Measurements from ENCODE around the gene DIP2C. TPM values are rescaled to one million over a fixed set of nuclear protein-coding genes. Genes with fewer than 3 reads are reported as not detected.

Gene DIP2C
- total RNA-seq, 1 donor from 2014 or later = 23.1 TPM

DNA sequence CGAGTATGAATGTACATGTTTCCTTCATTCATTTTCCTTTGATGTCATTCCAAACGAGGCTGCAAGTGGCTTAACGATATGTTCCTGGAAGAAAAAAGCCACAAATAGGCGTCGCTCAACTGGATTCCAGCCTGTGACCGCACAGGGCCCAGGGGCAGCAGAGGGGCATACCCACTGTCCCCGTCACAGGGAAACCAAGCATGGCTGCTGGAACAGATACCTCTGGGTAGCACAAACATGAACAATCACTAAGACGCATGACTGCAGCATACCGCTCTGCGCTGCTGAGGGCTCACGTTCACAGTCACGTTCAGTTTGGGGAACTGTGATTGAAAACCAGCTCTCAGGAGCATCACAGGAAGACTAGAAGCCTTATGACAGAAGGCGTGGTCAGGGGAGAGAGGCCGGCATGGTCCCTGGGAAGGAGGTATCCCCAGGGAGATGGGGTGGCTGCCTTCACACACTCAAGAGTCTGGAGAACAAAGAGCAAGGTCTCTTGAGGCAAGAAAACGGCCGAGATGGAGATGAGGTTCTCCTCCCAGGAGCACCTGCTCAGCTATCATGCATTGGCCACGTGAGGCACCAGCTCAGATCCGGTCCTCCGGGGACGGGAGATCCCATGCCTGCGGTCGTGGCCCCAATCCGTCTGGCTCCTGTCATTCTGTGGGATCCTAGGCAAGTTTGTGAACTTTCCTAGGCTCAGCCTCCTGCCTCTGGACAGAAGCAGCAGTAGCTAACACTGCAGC, 213.6 kb downstream of the DIP2C start:
- Mint-ChIP-seq H3K27ac (no peak overlapping the region), H3K4me1 (ENCODE audit: unreplicated experiment) (peaks cover 12% of the 10 kb centered on the region), H3K36me3 (peaks cover 24% of the 10 kb centered on the region), H3K27me3 (no peaks in the 10 kb centered on the region), H3K4me3 (no peak overlapping the region), H3K9me3 (peaks cover 6% of the 10 kb centered on the region)
- TF ChIP-seq, protein P1, sequence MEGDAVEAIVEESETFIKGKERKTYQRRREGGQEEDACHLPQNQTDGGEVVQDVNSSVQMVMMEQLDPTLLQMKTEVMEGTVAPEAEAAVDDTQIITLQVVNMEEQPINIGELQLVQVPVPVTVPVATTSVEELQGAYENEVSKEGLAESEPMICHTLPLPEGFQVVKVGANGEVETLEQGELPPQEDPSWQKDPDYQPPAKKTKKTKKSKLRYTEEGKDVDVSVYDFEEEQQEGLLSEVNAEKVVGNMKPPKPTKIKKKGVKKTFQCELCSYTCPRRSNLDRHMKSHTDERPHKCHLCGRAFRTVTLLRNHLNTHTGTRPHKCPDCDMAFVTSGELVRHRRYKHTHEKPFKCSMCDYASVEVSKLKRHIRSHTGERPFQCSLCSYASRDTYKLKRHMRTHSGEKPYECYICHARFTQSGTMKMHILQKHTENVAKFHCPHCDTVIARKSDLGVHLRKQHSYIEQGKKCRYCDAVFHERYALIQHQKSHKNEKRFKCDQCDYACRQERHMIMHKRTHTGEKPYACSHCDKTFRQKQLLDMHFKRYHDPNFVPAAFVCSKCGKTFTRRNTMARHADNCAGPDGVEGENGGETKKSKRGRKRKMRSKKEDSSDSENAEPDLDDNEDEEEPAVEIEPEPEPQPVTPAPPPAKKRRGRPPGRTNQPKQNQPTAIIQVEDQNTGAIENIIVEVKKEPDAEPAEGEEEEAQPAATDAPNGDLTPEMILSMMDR (conservative IDR thresholded peaks at IDR 0.05) = no peak
- no peak for DNase-seq (ENCODE audit: extremely low spot score, unreplicated experiment)

- H3K9me3 Mint-ChIP-seq = peaks cover 6% of the 10 kb centered on the region
- no peak overlapping the region for H3K4me3 Mint-ChIP-seq
- DNase-seq (ENCODE audit: extremely low spot score, unreplicated experiment) = no peak
- H3K27ac Mint-ChIP-seq = no peak overlapping the region
- TF ChIP-seq, protein P1 (conservative IDR thresholded peaks at IDR 0.05) = no peak
- H3K27me3 Mint-ChIP-seq = no peaks in the 10 kb centered on the region
- peaks cover 11% of the 10 kb centered on the region for H3K4me1 Mint-ChIP-seq (ENCODE audit: unreplicated experiment)
- H3K36me3 Mint-ChIP-seq = peaks cover 29% of the 10 kb centered on the region
Observed at GRCh38 chr10:474946-475345, 214.5 kb downstream of the DIP2C start.

- no peak overlapping the region for H3K4me3 Mint-ChIP-seq
- H3K27ac Mint-ChIP-seq = no peak overlapping the region
- H3K27me3 Mint-ChIP-seq = no peaks in the 10 kb centered on the region
- H3K4me1 Mint-ChIP-seq (ENCODE audit: unreplicated experiment) = peaks cover 11% of the 10 kb centered on the region
- peaks cover 32% of the 10 kb centered on the region for H3K36me3 Mint-ChIP-seq
- peaks cover 6% of the 10 kb centered on the region for H3K9me3 Mint-ChIP-seq
- DNase-seq (ENCODE audit: extremely low spot score, unreplicated experiment) = no peak
- TF ChIP-seq, protein P1 (conservative IDR thresholded peaks at IDR 0.05) = no peak
Observed at GRCh38 chr10:474406-474805, 215.1 kb downstream of the DIP2C start.

DNA sequence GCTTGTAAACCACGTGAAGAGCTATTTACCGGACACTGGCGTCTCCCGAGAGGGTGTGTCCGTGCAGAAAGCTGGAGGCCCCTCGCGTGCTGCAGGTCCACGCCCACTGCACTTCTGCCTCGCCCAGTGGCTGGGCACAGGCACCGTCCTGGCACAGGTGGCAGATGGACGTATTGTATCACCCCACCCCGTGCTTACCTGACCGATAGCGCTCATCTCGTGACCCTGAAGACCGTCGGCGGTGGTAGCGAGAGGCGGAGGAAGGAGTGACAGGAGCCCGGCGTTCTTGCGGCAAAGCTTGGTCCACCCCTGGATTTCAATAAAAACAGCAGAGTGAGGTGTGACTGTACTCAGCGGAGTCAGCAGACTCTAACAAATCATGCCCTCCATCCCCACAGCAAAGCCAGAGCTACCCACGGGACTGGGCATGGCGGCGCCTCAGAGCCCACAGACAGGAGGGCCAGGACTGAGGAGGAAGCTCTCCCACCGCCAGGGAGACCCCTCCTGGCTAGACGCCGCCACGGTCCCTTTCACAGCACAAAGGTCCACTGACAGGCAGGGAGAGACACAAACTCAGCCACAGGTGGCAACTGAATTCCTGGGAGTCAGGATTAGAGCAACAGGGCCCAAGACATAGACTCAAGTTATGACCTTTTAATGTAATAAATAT, 217.1 kb downstream of the DIP2C start:
- peaks cover 36% of the 10 kb centered on the region for H3K36me3 Mint-ChIP-seq
- DNase-seq (ENCODE audit: extremely low spot score, unreplicated experiment) = peak; percentile 63
- no peak overlapping the region for H3K4me3 Mint-ChIP-seq
- H3K27me3 Mint-ChIP-seq = no peaks in the 10 kb centered on the region
- H3K4me1 Mint-ChIP-seq (ENCODE audit: unreplicated experiment) = peaks cover 6% of the 10 kb centered on the region
- TF ChIP-seq, protein P1 (conservative IDR thresholded peaks at IDR 0.05) = no peak
- H3K27ac Mint-ChIP-seq = no peak overlapping the region
- H3K9me3 Mint-ChIP-seq = no peaks in the 10 kb centered on the region

DNA sequence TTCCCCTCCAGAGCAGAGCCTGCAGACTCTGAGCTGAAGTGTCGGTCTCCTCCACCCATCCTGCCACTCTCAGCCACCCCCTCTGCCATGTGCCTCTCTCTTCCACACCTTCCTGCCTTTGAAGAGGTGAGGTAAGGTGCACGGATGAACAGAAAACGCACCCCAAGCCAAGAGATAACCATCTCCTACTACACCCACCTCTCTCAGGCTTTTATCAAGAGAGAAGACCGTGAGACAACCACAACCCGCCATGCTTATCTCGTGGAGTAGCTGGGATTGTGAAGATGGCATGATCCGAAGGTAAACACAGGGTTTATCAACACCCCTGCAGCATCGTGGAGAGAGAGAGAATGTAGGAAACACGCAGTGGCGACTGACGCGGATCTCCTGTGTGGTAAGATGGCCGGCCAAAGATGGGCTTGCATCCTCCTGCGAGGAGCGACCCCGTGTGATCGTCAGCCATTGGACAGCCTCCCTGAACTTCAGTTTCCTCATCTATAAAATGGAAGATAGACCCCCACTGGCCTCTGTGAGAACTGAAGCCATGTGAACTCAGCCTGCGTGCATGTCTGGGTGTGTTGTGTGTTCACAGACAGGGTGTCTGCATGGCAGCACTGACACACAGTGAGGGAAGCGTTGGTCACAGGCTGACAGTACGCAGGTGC, 219.0 kb downstream of the DIP2C start:
- peak; percentile 34 for DNase-seq (ENCODE audit: extremely low spot score, unreplicated experiment)
- no peak overlapping the region for H3K4me3 Mint-ChIP-seq
- H3K27ac Mint-ChIP-seq = no peak overlapping the region
- H3K4me1 Mint-ChIP-seq (ENCODE audit: unreplicated experiment) = no peaks in the 10 kb centered on the region
- H3K27me3 Mint-ChIP-seq = no peaks in the 10 kb centered on the region
- TF ChIP-seq, protein P1 (conservative IDR thresholded peaks at IDR 0.05) = no peak
- peaks cover 29% of the 10 kb centered on the region for H3K36me3 Mint-ChIP-seq
- H3K9me3 Mint-ChIP-seq = no peaks in the 10 kb centered on the region

Measured in type B pancreatic cell (in vitro differentiated cells).